HepG2 (cell line): ENCODE results near the gene EIF2S2. TPM values are rescaled to one million over a fixed set of nuclear protein-coding genes. Genes with fewer than 3 reads are reported as not detected.

Experiments used
- ATF7-NPFF ChIP-seq: sonication (generic); formaldehyde crosslinking; IDR thresholded peaks from 2 replicates; pipeline ENCODE4 v1.8.1; 2023; ENCODE audit warnings: mild to moderate bottlenecking, low read depth, missing genetic modification reagents, moderate library complexity
- KAT7 ChIP-seq: IDR thresholded peaks from 2 replicates; pipeline ENCODE4 v1.6.1; 2018; ENCODE audit warnings: borderline replicate concordance, missing compliant biosample characterization
- LRRFIP1 ChIP-seq: sonication (generic); formaldehyde crosslinking; conservative IDR thresholded peaks from 2 replicates; pipeline ENCODE4 v1.4.0; 2020; ENCODE audit warnings: missing genetic modification reagents
- MNT ChIP-seq: fragments of 450-650 bp; IDR thresholded peaks from 2 replicates; pipeline ENCODE4 v1.6.1; 2016
- NKX3-1 ChIP-seq: sonication (generic); formaldehyde crosslinking; IDR thresholded peaks from 2 replicates; pipeline ENCODE4 v1.5.0; 2020; ENCODE audit warnings: missing genetic modification reagents
- NR2F2 ChIP-seq: IDR thresholded peaks from 2 replicates; pipeline ENCODE4 v1.6.1; 2012; ENCODE audit warnings: low read depth, inconsistent platforms, borderline replicate concordance
- PCBP1 ChIP-seq: fragments of 200-400 bp; formaldehyde crosslinking; IDR thresholded peaks from 2 replicates; pipeline ENCODE4 v1.6.1; 2017; ENCODE audit warnings: mild to moderate bottlenecking, low read depth, low read length, borderline replicate concordance
- RBM39 ChIP-seq: fragments of 200-400 bp; formaldehyde crosslinking; IDR thresholded peaks from one replicate; pipeline ENCODE4 v1.6.1; 2018; ENCODE audit warnings: antibody characterized with exemption, mild to moderate bottlenecking, low read depth, low read length; ENCODE audit not compliant: poor library complexity, severe bottlenecking
- RXRB ChIP-seq: IDR thresholded peaks from 2 replicates; pipeline ENCODE4 v1.6.1; 2016; ENCODE audit warnings: borderline replicate concordance, missing genetic modification reagents, missing compliant biosample characterization
- SOX5 ChIP-seq: IDR thresholded peaks from 2 replicates; pipeline ENCODE4 v1.6.1; 2016; ENCODE audit warnings: borderline replicate concordance
- U2AF1 ChIP-seq: fragments of 200-400 bp; formaldehyde crosslinking; optimal IDR thresholded peaks from 2 replicates; pipeline ENCODE3; 2017; ENCODE audit warnings: mild to moderate bottlenecking, low read depth, low read length
- ZBTB46 ChIP-seq: sonication (generic); formaldehyde crosslinking; IDR thresholded peaks from 2 replicates; pipeline ENCODE4 v1.4.0; 2020; ENCODE audit warnings: mild to moderate bottlenecking, missing genetic modification reagents, borderline replicate concordance
- ZNF317 ChIP-seq: sonication (generic); formaldehyde crosslinking; IDR thresholded peaks from 2 replicates; pipeline ENCODE4 v1.5.0; 2020; ENCODE audit warnings: mild to moderate bottlenecking, missing genetic modification reagents
- ZNF34 ChIP-seq: sonication (generic); formaldehyde crosslinking; IDR thresholded peaks from 2 replicates; pipeline ENCODE4 v1.4.0; 2020; ENCODE audit warnings: mild to moderate bottlenecking, missing genetic modification reagents, borderline replicate concordance
- ZNF44 ChIP-seq: sonication (generic); formaldehyde crosslinking; IDR thresholded peaks from 2 replicates; pipeline ENCODE4 v1.5.1; 2020; ENCODE audit warnings: mild to moderate bottlenecking, missing genetic modification reagents
- ZNF614 ChIP-seq: IDR thresholded peaks from 2 replicates; pipeline ENCODE4 v1.6.1; 2018; ENCODE audit warnings: missing biosample characterization, missing genetic modification reagents, inconsistent platforms, borderline replicate concordance
- ZNF800 ChIP-seq: sonication (generic); formaldehyde crosslinking; IDR thresholded peaks from 2 replicates; pipeline ENCODE4 v1.4.0; 2020; ENCODE audit warnings: missing genetic modification reagents
- ZSCAN30 ChIP-seq: sonication (generic); formaldehyde crosslinking; IDR thresholded peaks from 2 replicates; pipeline ENCODE4 v1.5.0; 2020; ENCODE audit warnings: mild to moderate bottlenecking, missing genetic modification reagents
- polyA plus RNA-seq, 8 experiments: library from polyadenylated mRNA; depleted of rRNA in 3 of 8; stranded (reverse) in 7 of 8; unstranded in 1 of 8; fragments of >200 nt; fragmentation: Illumina TruSeq in 4 of 8; extraction: Trizol in 4 of 8; gene quantifications; 2 replicates each; pipeline versions ENCODE4 v1.2.1 to v1.2.3, GENCODE V29; 2011 to 2016; ENCODE audit warnings: low read depth in 4 of 8, missing spikeins in 1 of 8, mixed read lengths in 1 of 8; ENCODE audit not compliant: insufficient read depth in 1 of 8
- total RNA-seq, 5 experiments: library from RNA; depleted of rRNA; stranded (reverse); fragments of >200 nt; fragmentation: Illumina TruSeq; extraction: Trizol; gene quantifications; 2 replicates each; pipeline ENCODE4 v1.2.3, GENCODE V29; 2016; ENCODE audit warnings: low read depth in 1 of 5

EIF2S2 gene
- total and polyA plus RNA-seq, 2 of the 13 experiments (the other 11 are each of a cell fraction or from before 2014, with no cell fraction given), result 126 to 213 TPM

- no peak for TF ChIP-seq LRRFIP1
- TF ChIP-seq NR2F2, result no peak
- no peak for TF ChIP-seq ZNF614 (CRISPR knock-in tag)
- no peak for TF ChIP-seq ZNF800 (CRISPR knock-in tag)
- 0 out of 2 replicates have a peak, but pooled peaks have one; percentile 27 for TF ChIP-seq ZNF317 (CRISPR knock-in tag)
- no peak for TF ChIP-seq NKX3-1 (CRISPR knock-in tag)
- TF ChIP-seq ZSCAN30, result no peak
- TF ChIP-seq SOX5 (CRISPR knock-in tag), result 0 out of 2 replicates have a peak, but pooled peaks have one; percentile 39
- TF ChIP-seq ZNF34 (CRISPR knock-in tag), result no peak
- no peak for TF ChIP-seq ATF7-NPFF
- TF ChIP-seq MNT, result no peak
- no peak for TF ChIP-seq KAT7 (CRISPR knock-in tag)
- no peak for TF ChIP-seq PCBP1
- TF ChIP-seq ZNF44, result no peak
- TF ChIP-seq ZBTB46, result no peak
- peak; percentile 63; the same call in 1 of the 2 replicates for TF ChIP-seq RXRB (CRISPR knock-in tag)
- TF ChIP-seq U2AF1, result no peak
- no peak for TF ChIP-seq RBM39
Observed at GRCh38 chr20:34069341-34070078, 42.5 kb downstream of the EIF2S2 start (continued).
